CD14-positive monocyte (primary cell): ENCODE data around the gene AQP7. TPM values are rescaled to one million over a fixed set of nuclear protein-coding genes. Genes with fewer than 3 reads are reported as not detected.

Source experiments
- DNase-seq, 3 donors: peaks; one replicate each; pipeline ENCODE4 v3.0.0-alpha.2; 2011 to 2022
- H2AFZ ChIP-seq: 2 replicates; pipeline ENCODE4 v1.6.0; 2012; ENCODE audit warnings: mild to moderate bottlenecking, low read depth, low read length, inconsistent platforms; ENCODE audit not compliant: insufficient read depth, poor library complexity, severe bottlenecking
- H3K27ac ChIP-seq, 2 donors: 1 replicate in 1 of 2; 2 replicates in 1 of 2; pipeline ENCODE4 v1.5.1; 2012 to 2013; ENCODE audit warnings: low read length in 2 of 2, control low read depth in 1 of 2, inconsistent platforms in 1 of 2, low read depth in 1 of 2, mild to moderate bottlenecking in 1 of 2
- H3K27me3 ChIP-seq, 2 donors: one replicate each; pipeline versions ENCODE4 v1.6.0 to v1.6.1; 2011 to 2013; ENCODE audit warnings: low read length in 2 of 2; ENCODE audit not compliant: control insufficient read depth in 2 of 2, insufficient read depth in 2 of 2
- H3K36me3 ChIP-seq, 2 donors: replicated peaks in 1 of 2; 1 replicate in 1 of 2; 2 replicates in 1 of 2; pipeline versions ENCODE4 v1.5.1 to v1.6.1; 2012 to 2013; ENCODE audit warnings: low read length in 2 of 2, control low read depth in 1 of 2, inconsistent platforms in 1 of 2, mild to moderate bottlenecking in 1 of 2; ENCODE audit not compliant: insufficient read depth in 2 of 2, control insufficient read depth in 1 of 2
- H3K4me1 ChIP-seq, 2 donors: 1 replicate in 1 of 2; 2 replicates in 1 of 2; pipeline versions ENCODE4 v1.5.1 to v1.6.1; 2012 to 2013; ENCODE audit warnings: low read length in 2 of 2, control low read depth in 1 of 2, inconsistent platforms in 1 of 2, mild to moderate bottlenecking in 1 of 2, moderate library complexity in 1 of 2; ENCODE audit not compliant: insufficient read depth in 2 of 2, control insufficient read depth in 1 of 2
- H3K4me2 ChIP-seq: replicated peaks from 2 replicates; pipeline ENCODE3; 2012; ENCODE audit warnings: low read length, moderate library complexity, mild to moderate bottlenecking; ENCODE audit not compliant: poor library complexity, severe bottlenecking; ENCODE audit errors: extremely low read depth
- H3K4me3 ChIP-seq, 3 experiments: fragments of 200-600 bp in 1 of 3; sonication (generic) in 1 of 3; replicated peaks in 1 of 3; 1 replicate in 2 of 3; 2 replicates in 1 of 3; pipeline ENCODE4 v1.5.1; 2011 to 2013; ENCODE audit warnings: low read length in 3 of 3, mild to moderate bottlenecking in 3 of 3, control low read depth in 2 of 3, low read depth in 2 of 3, inconsistent platforms in 1 of 3, moderate library complexity in 1 of 3
- H3K79me2 ChIP-seq: 2 replicates; pipeline ENCODE4 v1.6.0; 2012; ENCODE audit warnings: mild to moderate bottlenecking, control low read depth, inconsistent platforms, low read length, moderate library complexity; ENCODE audit not compliant: insufficient read depth
- H3K9ac ChIP-seq: 2 replicates; pipeline ENCODE4 v1.6.0; 2017; ENCODE audit warnings: low read length, mild to moderate bottlenecking; ENCODE audit not compliant: insufficient read depth, poor library complexity, severe bottlenecking
- H3K9me3 ChIP-seq, 2 donors: replicated peaks in 1 of 2; 1 replicate in 1 of 2; 2 replicates in 1 of 2; pipeline versions ENCODE4 v1.5.1 to v1.6.1; 2012 to 2013; ENCODE audit warnings: low read length in 2 of 2, control low read depth in 1 of 2; ENCODE audit not compliant: control insufficient read depth in 1 of 2, insufficient read depth in 1 of 2
- H4K20me1 ChIP-seq: 2 replicates; pipeline ENCODE4 v1.6.0; 2012; ENCODE audit warnings: mild to moderate bottlenecking, low read length, control low read depth, moderate library complexity; ENCODE audit not compliant: insufficient read depth
- H3K27ac Mint-ChIP-seq, 7 donors: one replicate each; pipeline ENCODE4 v1.8.0; 2020; ENCODE audit warnings: mild to moderate bottlenecking in 7 of 7, mixed read lengths in 7 of 7, moderate library complexity in 6 of 7, inconsistent platforms in 2 of 7
- H3K27me3 Mint-ChIP-seq, 3 donors: one replicate each; pipeline ENCODE4 v1.8.0; 2021 to 2022; ENCODE audit warnings: low read depth in 3 of 3, mild to moderate bottlenecking in 3 of 3, mixed read lengths in 3 of 3, moderate library complexity in 3 of 3, inconsistent platforms in 1 of 3
- H3K36me3 Mint-ChIP-seq, 2 donors: one replicate each; pipeline ENCODE4 v1.8.0; 2020; ENCODE audit warnings: mixed read lengths in 2 of 2, inconsistent platforms in 1 of 2, mild to moderate bottlenecking in 1 of 2
- H3K4me1 Mint-ChIP-seq: one replicate; pipeline ENCODE4 v1.8.0; 2020; ENCODE audit warnings: mild to moderate bottlenecking, mixed read lengths
- H3K4me3 Mint-ChIP-seq, 2 donors: one replicate each; pipeline ENCODE4 v1.8.0; 2020; ENCODE audit warnings: mild to moderate bottlenecking in 2 of 2, mixed read lengths in 2 of 2, moderate library complexity in 1 of 2
- H3K9me3 Mint-ChIP-seq, 7 donors: one replicate each; pipeline ENCODE4 v1.8.0; 2020 to 2022; ENCODE audit warnings: mixed read lengths in 7 of 7, mild to moderate bottlenecking in 6 of 7, moderate library complexity in 6 of 7, inconsistent platforms in 2 of 7
- CTCF ChIP-seq: fragments of 200-600 bp; IDR thresholded peaks from one replicate; pipeline ENCODE4 v1.8.0; 2022; ENCODE audit warnings: antibody characterized with exemption, mild to moderate bottlenecking
- WGBS: methylation state at CpG from one replicate; pipeline ENCODE4 v1.1.5; 2013; ENCODE audit warnings: missing lambda C conversion rate; ENCODE audit not compliant: insufficient coverage; 5-methylcytosine and 5-hydroxymethylcytosine counted together
- intact Hi-C, 2 donors: fragments of 100-400 bp; cut with micrococcal nuclease; formaldehyde crosslinking; loops; one replicate each; pipeline versions ENCODE4 v1.15.0 to v1.15.1; 2023
- polyA plus RNA-seq, 3 donors: library from polyadenylated mRNA; depleted of rRNA in 1 of 3; unstranded in 2 of 3; stranded (reverse) in 1 of 3; fragments of 300-500 nt in 2 of 3; fragments of >200 nt in 1 of 3; fragmentation: Illumina TruSeq in 2 of 3; gene quantifications; 1 replicate in 2 of 3; 2 replicates in 1 of 3; pipeline ENCODE4 v1.2.3, GENCODE V29; 2012 to 2021

AQP7 gene
- polyA plus RNA-seq, 3 donors = not detected

GRCh38 chr9:33437898-33438297, 35.5 kb upstream of the AQP7 start:
- Mint-ChIP-seq H3K27ac (no peak overlapping the region), H3K4me3 (no peak overlapping the region), H3K27me3 (peaks cover 3 to 6% (median 3%) of the 10 kb centered on the region in 3 donors), H3K9me3 (no peaks in the 10 kb centered on the region), H3K4me1 (no peaks in the 10 kb centered on the region), H3K36me3 (no peaks in the 10 kb centered on the region)
- TF ChIP-seq CTCF = no peak
- intact Hi-C loops = no loop called here
- H3K36me3 ChIP-seq = no peaks in the 10 kb centered on the region
- H4K20me1 ChIP-seq = no peaks in the 10 kb centered on the region
- no peak overlapping the region for H2AFZ ChIP-seq
- no peak overlapping the region for H3K9ac ChIP-seq
- no peaks in the 10 kb centered on the region for H3K4me1 ChIP-seq
- H3K27me3 ChIP-seq = no peaks in the 10 kb centered on the region
- no CpG with 5 or more reads among the region's 1 CpG for WGBS
- no peak overlapping the region for H3K4me3 ChIP-seq
- H3K27ac ChIP-seq = no peak overlapping the region
- H3K9me3 ChIP-seq = no peaks in the 10 kb centered on the region
- no peak overlapping the region for H3K4me2 ChIP-seq
- no peaks in the 10 kb centered on the region for H3K79me2 ChIP-seq
- DNase-seq = no peak

- H3K27ac ChIP-seq = no peak overlapping the region
- no peaks in the 10 kb centered on the region for H3K79me2 ChIP-seq
- H3K36me3 ChIP-seq = no peaks in the 10 kb centered on the region
- no peaks in the 10 kb centered on the region for H3K9me3 ChIP-seq
- H3K4me2 ChIP-seq = no peak overlapping the region
- Mint-ChIP-seq H3K4me3 (no peak overlapping the region), H3K4me1 (no peaks in the 10 kb centered on the region), H3K27ac (peak overlapping the region in 1 of 7 donors; percentile 41), H3K36me3 (no peaks in the 10 kb centered on the region), H3K27me3 (peaks cover 3 to 6% (median 3%) of the 10 kb centered on the region in 3 donors), H3K9me3 (no peaks in the 10 kb centered on the region)
- H3K9ac ChIP-seq = no peak overlapping the region
- H4K20me1 ChIP-seq = no peaks in the 10 kb centered on the region
- H3K4me1 ChIP-seq = no peaks in the 10 kb centered on the region
- H2AFZ ChIP-seq = no peak overlapping the region
- H3K4me3 ChIP-seq = no peak overlapping the region
- H3K27me3 ChIP-seq = no peaks in the 10 kb centered on the region
- no peak for TF ChIP-seq CTCF
- DNase-seq = no peak
- no CpG with 5 or more reads among the region's 2 CpGs for WGBS
- intact Hi-C loops = no loop called here
Measured at GRCh38 chr9:33437205-33437604, 34.8 kb upstream of the AQP7 start.
